A549 (cell line): ENCODE data around the gene TCP1. TPM values are rescaled to one million over a fixed set of nuclear protein-coding genes. Genes with fewer than 3 reads are reported as not detected.

Experiments used
- ATAC-seq, 2 experiments: fragments of 200-7000 bp in 1 of 2; fragments of >200 bp in 1 of 2; cut with Nextera tagmentation in 1 of 2; cut with Tn5 transposase in 1 of 2; 3 replicates each; pipeline versions ENCODE4 v1.8.0 to v1.9.1; 2018 to 2020; ENCODE audit warnings: mild to moderate bottlenecking in 1 of 2, moderate library complexity in 1 of 2
- CTCF ChIA-PET: fragments of 300-600 bp; sonication (Branson Sonifier 250); formaldehyde crosslinking; extraction: SDS; loops from one replicate; lab custom pipeline; 2021; ENCODE audit warnings: antibody characterized with exemption, inconsistent platforms; lab: Yijun Ruan, JAX
- POLR2A ChIA-PET: fragments of 350-600 bp; formaldehyde crosslinking; extraction: SDS; loops from one replicate; lab custom pipeline; 2021; ENCODE audit warnings: antibody characterized with exemption, inconsistent platforms; lab: Yijun Ruan, JAX
- DNase-seq, 2 experiments: peaks; one replicate each; pipeline versions ENCODE4 v3.0.0 to v3.0.0-alpha.2; 2011 to 2016; ENCODE audit warnings: low read depth in 1 of 2, low spot score in 1 of 2
- FAIRE-seq: peaks from 2 replicates; lab custom pipeline; 2011; peaks lifted over from hg19 to GRCh38; lab: Jason Lieb, UNC
- H3K27ac ChIP-seq, 2 experiments: fragments of >200 bp; sonication (Bioruptor Twin); formaldehyde crosslinking; 3 replicates each; pipeline ENCODE4 v1.5.1; 2016 to 2017
- H3K4me1 ChIP-seq: fragments of >200 bp; sonication (Bioruptor Twin); formaldehyde crosslinking; 3 replicates; pipeline ENCODE4 v1.6.1; 2016
- H3K4me2 ChIP-seq: fragments of >200 bp; sonication (Bioruptor Twin); formaldehyde crosslinking; 3 replicates; pipeline ENCODE4 v1.6.1; 2016
- H3K4me3 ChIP-seq: fragments of >200 bp; sonication (Bioruptor Twin); formaldehyde crosslinking; 3 replicates; pipeline ENCODE4 v1.5.1; 2016
- H3K9me3 ChIP-seq: fragments of >200 bp; sonication (Bioruptor Twin); formaldehyde crosslinking; 3 replicates; pipeline ENCODE4 v1.6.1; 2016
- BHLHE40 ChIP-seq: IDR thresholded peaks from 2 replicates; pipeline ENCODE4 v1.6.1; 2012; ENCODE audit warnings: low read depth, low read length, inconsistent platforms
- CBX8 ChIP-seq: fragments of 200-600 bp; sonication (generic); IDR thresholded peaks from 2 replicates; pipeline ENCODE4 v1.6.1; 2016
- CHD4 ChIP-seq: fragments of 200-600 bp; sonication (generic); IDR thresholded peaks from 2 replicates; pipeline ENCODE4 v1.6.1; 2016; ENCODE audit warnings: antibody characterized with exemption, mild to moderate bottlenecking, borderline replicate concordance
- FOSL2 ChIP-seq, 2 experiments: fragments of 450-650 bp in 1 of 2; fragments of >200 bp in 1 of 2; sonication (Bioruptor Twin) in 1 of 2; formaldehyde crosslinking; IDR thresholded peaks; 2 replicates each; pipeline versions ENCODE4 v1.5.0 to v1.6.1; 2016 to 2020; ENCODE audit warnings: mild to moderate bottlenecking in 1 of 2, moderate library complexity in 1 of 2
- FOXS1 ChIP-seq: fragments of 250-450 bp; sonication (Bioruptor Pico); IDR thresholded peaks from 2 replicates; pipeline ENCODE4 v1.5.0; 2020; ENCODE audit warnings: mild to moderate bottlenecking, moderate library complexity
- GATA3 ChIP-seq: IDR thresholded peaks from 2 replicates; pipeline ENCODE4 v1.6.1; 2012; ENCODE audit warnings: borderline replicate concordance
- HDAC2 ChIP-seq: fragments of 200-600 bp; sonication (generic); IDR thresholded peaks from 2 replicates; pipeline ENCODE4 v1.6.1; 2016
- HEYL ChIP-seq: fragments of 250-450 bp; sonication (Bioruptor Pico); IDR thresholded peaks from 2 replicates; pipeline ENCODE4 v1.8.0; 2021; ENCODE audit warnings: mild to moderate bottlenecking, moderate library complexity
- HOXA7 ChIP-seq: fragments of 250-450 bp; sonication (Bioruptor Pico); IDR thresholded peaks from 2 replicates; pipeline ENCODE4 v1.5.0; 2020; ENCODE audit warnings: mild to moderate bottlenecking, moderate library complexity
- KDM1A ChIP-seq: fragments of 200-600 bp; sonication (generic); IDR thresholded peaks from 2 replicates; pipeline ENCODE4 v1.6.1; 2016; ENCODE audit warnings: low read depth, mild to moderate bottlenecking
- MYC ChIP-seq: IDR thresholded peaks from 2 replicates; pipeline ENCODE4 v1.6.1; 2012; ENCODE audit warnings: mild to moderate bottlenecking, inconsistent platforms, low read length, improper control_type of control experiment, borderline replicate concordance
- PHF8 ChIP-seq: fragments of 200-600 bp; sonication (generic); IDR thresholded peaks from 2 replicates; pipeline ENCODE4 v1.6.1; 2016; ENCODE audit warnings: low read depth, mild to moderate bottlenecking, antibody characterized with exemption, moderate library complexity, borderline replicate concordance
- RCOR1 ChIP-seq: fragments of 150-350 bp; IDR thresholded peaks from 2 replicates; pipeline ENCODE4 v1.6.1; 2014; ENCODE audit warnings: antibody characterized with exemption, low read length, low read depth
- SREBF2 ChIP-seq: fragments of 450-650 bp; IDR thresholded peaks from 2 replicates; pipeline ENCODE4 v1.6.1; 2014; ENCODE audit warnings: mild to moderate bottlenecking, moderate library complexity
- TP53 ChIP-seq: fragments of 250-450 bp; sonication (Bioruptor Pico); IDR thresholded peaks from 2 replicates; pipeline ENCODE4 v1.5.0; 2021; ENCODE audit warnings: mild to moderate bottlenecking, moderate library complexity
- WGBS: methylation state at CpG from one replicate; pipeline ENCODE4 v1.1.6; 2017; ENCODE audit errors: missing lambda C conversion rate; 5-methylcytosine and 5-hydroxymethylcytosine counted together
- polyA plus RNA-seq, 4 experiments: library from polyadenylated mRNA; depleted of rRNA in 3 of 4; stranded (reverse); fragments of >200 nt; fragmentation: RNase III in 1 of 4; extraction: RNeasy Plus Mini Kit Qiagen cat#74134 plus additional on column Dnase treatment in 1 of 4; gene quantifications; 2 replicates in 3 of 4; 3 replicates in 1 of 4; pipeline ENCODE4 v1.2.3, GENCODE V29; 2011 to 2017
- TF ChIP-seq, protein P1 (sequence below): fragments of >200 bp; sonication (Bioruptor Twin); formaldehyde crosslinking; IDR thresholded peaks from 2 replicates; pipeline ENCODE4 v1.6.1; 2016
- TF ChIP-seq, protein P2 (sequence below): fragments of >200 bp; sonication (Bioruptor Twin); formaldehyde crosslinking; IDR thresholded peaks from 3 replicates; pipeline ENCODE4 v1.6.1; 2016
- TF ChIP-seq, protein P3 (sequence below): IDR thresholded peaks from 2 replicates; pipeline ENCODE4 v1.6.1; 2012
- TF ChIP-seq, protein P4 (sequence below): IDR thresholded peaks from 2 replicates; pipeline ENCODE4 v1.6.1; 2012; ENCODE audit warnings: low read depth, borderline replicate concordance
- TF ChIP-seq, protein P5 (sequence below): fragments of 200-600 bp; sonication (generic); IDR thresholded peaks from 2 replicates; pipeline ENCODE4 v1.6.1; 2016; ENCODE audit warnings: antibody characterized with exemption, mild to moderate bottlenecking, moderate library complexity
- TF ChIP-seq, protein P6 (sequence below): fragments of 250-450 bp; sonication (Bioruptor Pico); IDR thresholded peaks from 2 replicates; pipeline ENCODE4 v1.5.0; 2021; ENCODE audit warnings: mild to moderate bottlenecking, moderate library complexity, borderline replicate concordance

The TCP1 gene
- polyA plus RNA-seq, 2 of the 4 experiments (the other 2 are of a cell fraction), result 215 to 367 TPM

DNA sequence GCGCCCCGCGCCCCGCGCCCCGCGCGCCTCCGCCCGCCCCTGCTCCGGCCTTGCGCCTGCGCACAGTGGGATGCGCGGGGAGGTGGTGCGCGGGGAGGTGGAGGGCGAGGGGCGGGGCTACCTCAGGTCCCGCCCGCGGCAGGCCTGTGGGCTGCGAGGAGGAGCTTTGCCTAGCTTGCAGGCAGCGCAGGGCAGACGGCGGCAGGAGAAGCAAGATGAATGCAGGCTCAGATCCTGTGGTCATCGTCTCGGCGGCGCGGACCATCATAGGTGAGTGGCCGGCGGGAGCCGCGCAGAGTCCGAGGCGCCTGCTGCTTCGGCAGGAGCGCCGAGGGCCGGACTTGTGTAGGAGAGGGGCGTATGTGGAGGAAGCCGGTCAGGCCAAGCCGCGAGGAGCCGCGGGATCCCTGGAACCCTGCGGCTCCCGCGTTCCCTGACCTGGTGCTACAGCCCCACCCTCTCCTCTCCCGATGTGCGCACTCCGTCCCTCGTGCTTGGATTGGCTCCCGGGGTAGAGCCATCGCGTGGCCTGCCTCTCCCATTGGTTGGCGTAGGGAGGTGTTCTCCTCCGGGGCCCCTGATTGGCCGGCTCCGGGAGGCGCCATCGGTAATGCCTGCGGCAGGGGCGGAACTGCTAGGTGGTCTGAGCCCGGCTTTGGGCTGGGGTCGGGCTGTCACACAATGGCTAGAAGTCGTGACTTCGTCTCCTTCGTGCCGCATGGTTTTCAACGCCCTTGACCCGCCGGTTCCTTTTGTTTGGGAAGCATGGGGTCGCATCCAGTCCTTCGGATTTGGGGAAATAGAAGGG, 27.3 kb downstream of the TCP1 start, which contains the start of gene ACAT2 (continued):
- TF ChIP-seq, protein P1, sequence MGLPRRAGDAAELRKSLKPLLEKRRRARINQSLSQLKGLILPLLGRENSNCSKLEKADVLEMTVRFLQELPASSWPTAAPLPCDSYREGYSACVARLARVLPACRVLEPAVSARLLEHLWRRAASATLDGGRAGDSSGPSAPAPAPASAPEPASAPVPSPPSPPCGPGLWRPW, result no peak
- TF ChIP-seq, all 56 proteins: peak for 6

DNA sequence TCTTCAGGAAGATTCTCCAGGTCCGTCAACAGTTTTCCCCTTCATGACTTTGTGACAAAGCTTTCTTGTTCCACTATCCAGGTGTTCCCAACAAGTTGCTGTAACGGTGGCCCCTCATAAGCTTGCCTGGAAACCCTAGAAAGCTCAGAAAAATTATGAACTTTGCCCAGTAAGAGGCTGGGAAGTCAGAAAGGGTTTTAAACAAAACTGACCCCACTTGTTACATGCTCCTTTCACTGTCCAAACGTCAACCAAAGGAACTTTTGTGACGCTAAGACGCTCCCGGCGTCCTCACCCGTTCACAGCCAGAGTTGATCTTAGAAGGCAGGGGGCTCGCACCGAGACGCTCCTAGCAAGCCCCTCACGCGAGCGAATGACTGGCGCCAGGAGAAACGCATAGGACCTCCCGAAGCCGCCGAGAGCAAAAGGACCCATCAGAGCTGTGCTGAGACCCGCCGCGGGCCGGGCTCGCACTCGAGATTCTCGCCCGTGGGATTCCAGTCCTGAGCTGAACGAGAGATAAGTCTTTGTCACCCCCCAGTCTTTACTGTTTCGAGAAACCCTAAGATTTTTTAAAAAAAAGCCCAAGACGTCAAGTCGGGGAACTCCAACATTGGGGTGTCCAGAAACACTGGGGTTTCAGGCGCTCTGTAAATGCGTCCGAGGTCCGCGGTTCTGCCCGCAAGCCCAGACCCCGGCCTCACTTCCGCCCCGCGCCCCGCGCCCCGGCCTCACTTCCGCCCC, 28.1 kb downstream of the TCP1 start:
- ATAC-seq, result peak in 1 of 2 experiments; percentile 7; a peak in 1 of 6 replicates
- H3K4me1 ChIP-seq, result peaks cover 14% of the 10 kb centered on the region
- DNase-seq, result no peak
- FAIRE-seq, result no peak
- no peaks in the 10 kb centered on the region for H3K9me3 ChIP-seq
- peak overlapping the region; percentile 68 for H3K4me3 ChIP-seq
- peak overlapping the region; percentile 87 to 94 for H3K27ac ChIP-seq
- 6% methylated on average over 28 of the region's 45 CpGs for WGBS
- TF ChIP-seq HOXA7 (CRISPR knock-in tag) (no peak), PHF8 (0 out of 2 replicates have a peak, but pooled peaks have one; percentile 12), KDM1A (no peak), CHD4 (no peak), GATA3 (no peak), HDAC2 (no peak), HEYL (CRISPR knock-in tag) (no peak), BHLHE40 (no peak), FOSL2 (IDR thresholded peaks at IDR 0.05) (no peak), FOSL2 (CRISPR knock-in tag; IDR thresholded peaks at IDR 0.05) (no peak)
- TF ChIP-seq, protein P2, sequence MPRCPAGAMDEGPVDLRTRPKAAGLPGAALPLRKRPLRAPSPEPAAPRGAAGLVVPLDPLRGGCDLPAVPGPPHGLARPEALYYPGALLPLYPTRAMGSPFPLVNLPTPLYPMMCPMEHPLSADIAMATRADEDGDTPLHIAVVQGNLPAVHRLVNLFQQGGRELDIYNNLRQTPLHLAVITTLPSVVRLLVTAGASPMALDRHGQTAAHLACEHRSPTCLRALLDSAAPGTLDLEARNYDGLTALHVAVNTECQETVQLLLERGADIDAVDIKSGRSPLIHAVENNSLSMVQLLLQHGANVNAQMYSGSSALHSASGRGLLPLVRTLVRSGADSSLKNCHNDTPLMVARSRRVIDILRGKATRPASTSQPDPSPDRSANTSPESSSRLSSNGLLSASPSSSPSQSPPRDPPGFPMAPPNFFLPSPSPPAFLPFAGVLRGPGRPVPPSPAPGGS, result peak; percentile 26; the same call in 1 of the 3 replicates
- TF ChIP-seq, protein P3, sequence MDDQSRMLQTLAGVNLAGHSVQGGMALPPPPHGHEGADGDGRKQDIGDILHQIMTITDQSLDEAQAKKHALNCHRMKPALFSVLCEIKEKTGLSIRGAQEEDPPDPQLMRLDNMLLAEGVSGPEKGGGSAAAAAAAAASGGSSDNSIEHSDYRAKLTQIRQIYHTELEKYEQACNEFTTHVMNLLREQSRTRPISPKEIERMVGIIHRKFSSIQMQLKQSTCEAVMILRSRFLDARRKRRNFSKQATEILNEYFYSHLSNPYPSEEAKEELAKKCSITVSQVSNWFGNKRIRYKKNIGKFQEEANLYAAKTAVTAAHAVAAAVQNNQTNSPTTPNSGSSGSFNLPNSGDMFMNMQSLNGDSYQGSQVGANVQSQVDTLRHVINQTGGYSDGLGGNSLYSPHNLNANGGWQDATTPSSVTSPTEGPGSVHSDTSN, result no peak
- TF ChIP-seq, protein P4, sequence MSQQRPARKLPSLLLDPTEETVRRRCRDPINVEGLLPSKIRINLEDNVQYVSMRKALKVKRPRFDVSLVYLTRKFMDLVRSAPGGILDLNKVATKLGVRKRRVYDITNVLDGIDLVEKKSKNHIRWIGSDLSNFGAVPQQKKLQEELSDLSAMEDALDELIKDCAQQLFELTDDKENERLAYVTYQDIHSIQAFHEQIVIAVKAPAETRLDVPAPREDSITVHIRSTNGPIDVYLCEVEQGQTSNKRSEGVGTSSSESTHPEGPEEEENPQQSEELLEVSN, result no peak
- CTCF ChIA-PET, result interaction anchor here (1.0 kb wide), 2 partner anchors 10 to 40 kb away, joined by 3 to 4 read pairs; no protein-coding TSS in a partner anchor
- peak overlapping the region; percentile 87 for H3K4me2 ChIP-seq
- POLR2A ChIA-PET, result interaction anchor here (1.0 to 2.1 kb wide), 5 partner anchors 9 to 34 kb away, joined by 3 to 13 read pairs (median 4); partner anchors contain the start of genes MRPL18, TCP1 and WTAP

DNA sequence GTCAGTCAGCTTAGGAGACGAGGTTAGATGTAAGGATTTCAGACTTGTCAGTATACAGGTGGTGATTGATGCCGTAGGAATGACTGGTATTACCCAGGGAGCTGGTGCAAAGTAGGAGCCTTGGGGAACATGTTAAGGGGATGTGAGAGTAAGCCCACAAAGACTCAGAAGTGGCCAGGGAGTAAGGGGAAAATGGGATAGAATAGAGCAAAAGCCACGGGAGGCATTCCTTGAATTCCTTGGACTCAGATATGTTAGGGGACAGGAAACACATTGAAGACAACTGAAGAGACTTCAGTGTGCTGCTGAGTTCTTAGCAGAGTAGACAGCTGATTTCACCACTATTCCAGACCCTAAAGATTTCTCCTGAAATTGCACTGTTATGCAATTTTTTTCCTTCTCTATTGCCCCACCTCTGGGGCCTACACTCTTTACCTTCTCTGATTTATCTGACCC, 28.8 kb downstream of the TCP1 start:
- Histone ChIP-seq H3K4me1 (peaks cover 14% of the 10 kb centered on the region), H3K9me3 (no peaks in the 10 kb centered on the region), H3K4me3 (peak overlapping the region; percentile 68; the same call in 2 of the 3 replicates), H3K27ac (peak overlapping the region; percentile 87 to 94), H3K4me2 (peak overlapping the region; percentile 87)
- 20% methylated on average over 3 of the region's 3 CpGs for WGBS
- DNase-seq (peak in 1 of 2 experiments; percentile 16), FAIRE-seq (no peak), ATAC-seq (peak in 1 of 2 experiments; percentile 1; a peak in 1 of 6 replicates)
- CTCF ChIA-PET, result no interaction called here
- POLR2A ChIA-PET, result interaction anchor here (2.1 kb wide), 1 partner anchor 30 kb away, joined by 13 read pairs; the partner anchor contains the start of genes MRPL18 and TCP1
- TF ChIP-seq GATA3, result no peak
- TF ChIP-seq KDM1A, result no peak
- TF ChIP-seq FOXS1 (CRISPR knock-in tag), result no peak
- TF ChIP-seq, protein P1, result no peak
- no peak for TF ChIP-seq SREBF2
- no peak for TF ChIP-seq TP53 (CRISPR knock-in tag)
- TF ChIP-seq MYC, result no peak
- TF ChIP-seq CBX8, result no peak
- TF ChIP-seq, protein P5, sequence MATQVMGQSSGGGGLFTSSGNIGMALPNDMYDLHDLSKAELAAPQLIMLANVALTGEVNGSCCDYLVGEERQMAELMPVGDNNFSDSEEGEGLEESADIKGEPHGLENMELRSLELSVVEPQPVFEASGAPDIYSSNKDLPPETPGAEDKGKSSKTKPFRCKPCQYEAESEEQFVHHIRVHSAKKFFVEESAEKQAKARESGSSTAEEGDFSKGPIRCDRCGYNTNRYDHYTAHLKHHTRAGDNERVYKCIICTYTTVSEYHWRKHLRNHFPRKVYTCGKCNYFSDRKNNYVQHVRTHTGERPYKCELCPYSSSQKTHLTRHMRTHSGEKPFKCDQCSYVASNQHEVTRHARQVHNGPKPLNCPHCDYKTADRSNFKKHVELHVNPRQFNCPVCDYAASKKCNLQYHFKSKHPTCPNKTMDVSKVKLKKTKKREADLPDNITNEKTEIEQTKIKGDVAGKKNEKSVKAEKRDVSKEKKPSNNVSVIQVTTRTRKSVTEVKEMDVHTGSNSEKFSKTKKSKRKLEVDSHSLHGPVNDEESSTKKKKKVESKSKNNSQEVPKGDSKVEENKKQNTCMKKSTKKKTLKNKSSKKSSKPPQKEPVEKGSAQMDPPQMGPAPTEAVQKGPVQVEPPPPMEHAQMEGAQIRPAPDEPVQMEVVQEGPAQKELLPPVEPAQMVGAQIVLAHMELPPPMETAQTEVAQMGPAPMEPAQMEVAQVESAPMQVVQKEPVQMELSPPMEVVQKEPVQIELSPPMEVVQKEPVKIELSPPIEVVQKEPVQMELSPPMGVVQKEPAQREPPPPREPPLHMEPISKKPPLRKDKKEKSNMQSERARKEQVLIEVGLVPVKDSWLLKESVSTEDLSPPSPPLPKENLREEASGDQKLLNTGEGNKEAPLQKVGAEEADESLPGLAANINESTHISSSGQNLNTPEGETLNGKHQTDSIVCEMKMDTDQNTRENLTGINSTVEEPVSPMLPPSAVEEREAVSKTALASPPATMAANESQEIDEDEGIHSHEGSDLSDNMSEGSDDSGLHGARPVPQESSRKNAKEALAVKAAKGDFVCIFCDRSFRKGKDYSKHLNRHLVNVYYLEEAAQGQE, result no peak
- TF ChIP-seq, protein P6, sequence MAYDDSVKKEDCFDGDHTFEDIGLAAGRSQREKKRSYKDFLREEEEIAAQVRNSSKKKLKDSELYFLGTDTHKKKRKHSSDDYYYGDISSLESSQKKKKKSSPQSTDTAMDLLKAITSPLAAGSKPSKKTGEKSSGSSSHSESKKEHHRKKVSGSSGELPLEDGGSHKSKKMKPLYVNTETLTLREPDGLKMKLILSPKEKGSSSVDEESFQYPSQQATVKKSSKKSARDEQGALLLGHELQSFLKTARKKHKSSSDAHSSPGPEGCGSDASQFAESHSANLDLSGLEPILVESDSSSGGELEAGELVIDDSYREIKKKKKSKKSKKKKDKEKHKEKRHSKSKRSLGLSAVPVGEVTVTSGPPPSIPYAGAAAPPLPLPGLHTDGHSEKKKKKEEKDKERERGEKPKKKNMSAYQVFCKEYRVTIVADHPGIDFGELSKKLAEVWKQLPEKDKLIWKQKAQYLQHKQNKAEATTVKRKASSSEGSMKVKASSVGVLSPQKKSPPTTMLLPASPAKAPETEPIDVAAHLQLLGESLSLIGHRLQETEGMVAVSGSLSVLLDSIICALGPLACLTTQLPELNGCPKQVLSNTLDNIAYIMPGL, result no peak
- TF ChIP-seq RCOR1, result no peak
- no peak for TF ChIP-seq HEYL (CRISPR knock-in tag)
